GM12878 (cell line): Measurements from ENCODE around the gene NR2F1-AS1. TPM values are rescaled to one million over a fixed set of nuclear protein-coding genes. Genes with fewer than 3 reads are reported as not detected.

Experiments
- ATAC-seq: fragments of 200-7000 bp; cut with Tn5 transposase; 3 replicates; pipeline ENCODE4 v1.9.1; 2020; ENCODE audit warnings: mild to moderate bottlenecking, moderate library complexity
- BruUV-seq: library from RNA; stranded (reverse); fragments of 400-500 nt; replicated peaks from 2 replicates; lab custom pipeline; 2021; lab: Mats Ljungman, UMichigan
- CTCF ChIA-PET: fragments of 300-600 bp; sonication (Branson Sonifier 250); formaldehyde crosslinking; extraction: SDS; loops from one replicate; lab custom pipeline; 2021; ENCODE audit warnings: inconsistent platforms; lab: Yijun Ruan, JAX
- POLR2A ChIA-PET: fragments of 350-600 bp; formaldehyde crosslinking; extraction: SDS; loops from one replicate; lab custom pipeline; 2021; ENCODE audit warnings: inconsistent platforms; lab: Charles Lee
- RAD21 ChIA-PET: fragments of 300-600 bp; sonication (Branson Sonifier 250); formaldehyde crosslinking; loops from one replicate; lab custom pipeline; 2023; ENCODE audit warnings: antibody characterized with exemption; ENCODE audit not compliant: unreplicated experiment; lab: Charles Lee
- SMC1A ChIA-PET: fragments of 300-600 bp; sonication (Branson Sonifier 250); formaldehyde crosslinking; loops from one replicate; lab custom pipeline; 2023; ENCODE audit not compliant: unreplicated experiment, uncharacterized antibody; lab: Charles Lee
- DNase-seq: peaks from one replicate; pipeline ENCODE4 v3.0.0-alpha.2; 2011; ENCODE audit warnings: low read depth, low spot score
- FAIRE-seq: peaks from 3 replicates; lab custom pipeline; 2011; peaks lifted over from hg19 to GRCh38; lab: Jason Lieb, UNC
- H2AFZ ChIP-seq: 2 replicates; pipeline ENCODE4 v1.6.0; 2011; ENCODE audit warnings: low read depth, low read length, control low read depth; ENCODE audit not compliant: control insufficient read depth
- H3K27ac ChIP-seq: 2 replicates; pipeline ENCODE4 v1.5.1; 2011; ENCODE audit warnings: control low read depth; ENCODE audit not compliant: control insufficient read depth, insufficient read depth
- H3K27me3 ChIP-seq, 2 experiments: replicated peaks in 1 of 2; 2 replicates each; pipeline versions ENCODE4 v1.6.0 to v1.6.1; 2011; ENCODE audit warnings: low read length in 1 of 2; ENCODE audit not compliant: control insufficient read depth in 2 of 2, insufficient read depth in 2 of 2
- H3K36me3 ChIP-seq, 2 experiments: 2 replicates each; pipeline ENCODE4 v1.5.1; 2011; ENCODE audit warnings: low read length in 1 of 2; ENCODE audit not compliant: control insufficient read depth in 2 of 2, insufficient read depth in 2 of 2
- H3K4me1 ChIP-seq: 2 replicates; pipeline ENCODE4 v1.6.1; 2011; ENCODE audit warnings: mild to moderate bottlenecking, low read length, moderate library complexity, mixed read lengths; ENCODE audit not compliant: control insufficient read depth, insufficient read depth
- H3K4me2 ChIP-seq: 2 replicates; pipeline ENCODE4 v1.6.0; 2011; ENCODE audit warnings: control low read depth; ENCODE audit not compliant: control insufficient read depth, insufficient read depth
- H3K4me3 ChIP-seq: fragments of 200-600 bp; sonication (generic); 2 replicates; pipeline ENCODE4 v1.5.1; 2016
- H3K79me2 ChIP-seq: 2 replicates; pipeline ENCODE4 v1.6.0; 2011; ENCODE audit warnings: low read length; ENCODE audit not compliant: control insufficient read depth, insufficient read depth
- H3K9ac ChIP-seq: 2 replicates; pipeline ENCODE4 v1.8.0; 2011; ENCODE audit warnings: low read length, control low read depth, mixed read lengths; ENCODE audit not compliant: control insufficient read depth, insufficient read depth
- H3K9me3 ChIP-seq: replicated peaks from 3 replicates; pipeline ENCODE4 v1.5.1; 2011; ENCODE audit warnings: mild to moderate bottlenecking, low read length; ENCODE audit not compliant: control insufficient read depth, insufficient read depth
- H4K20me1 ChIP-seq: 2 replicates; pipeline ENCODE4 v1.6.0; 2011; ENCODE audit not compliant: control insufficient read depth, insufficient read depth
- ATF2 ChIP-seq: IDR thresholded peaks from 2 replicates; pipeline ENCODE4 v1.6.1; 2012; ENCODE audit warnings: low read length, inconsistent platforms
- EZH2 ChIP-seq: IDR thresholded peaks from 2 replicates; pipeline ENCODE4 v1.6.1; 2012; ENCODE audit warnings: low read depth, mild to moderate bottlenecking, control low read depth, inconsistent platforms, low read length, borderline replicate concordance; ENCODE audit not compliant: control insufficient read depth
- NR2C1 ChIP-seq: fragments of 450-650 bp; IDR thresholded peaks from 2 replicates; pipeline ENCODE4 v1.6.1; 2017; ENCODE audit warnings: antibody characterized with exemption, mild to moderate bottlenecking, moderate library complexity
- RFX5 ChIP-seq: IDR thresholded peaks from 2 replicates; pipeline ENCODE4 v1.6.1; 2011; ENCODE audit warnings: low read depth, low read length, improper control_type of control experiment
- ZNF592 ChIP-seq: fragments of 450-650 bp; IDR thresholded peaks from 2 replicates; pipeline ENCODE4 v1.6.1; 2017; ENCODE audit warnings: mild to moderate bottlenecking, moderate library complexity
- WGBS: methylation state at CpG from one replicate; pipeline ENCODE4 v1.1.6; 2016; ENCODE audit warnings: low lambda C conversion rate; ENCODE audit not compliant: insufficient replicate concordance, insufficient coverage; ENCODE audit errors: missing lambda C conversion rate; 5-methylcytosine and 5-hydroxymethylcytosine counted together
- in situ Hi-C: fragments of 300-500 bp; cut with MboI; formaldehyde crosslinking; loops from 9 replicates; pipeline ENCODE4 v1.14.3; 2018; ENCODE audit warnings: mixed read lengths
- intact Hi-C: fragments of 100-400 bp; cut with micrococcal nuclease; formaldehyde crosslinking; loops from one replicate; pipeline ENCODE4 v1.14.2; 2022; ENCODE audit not compliant: unreplicated experiment
- polyA plus RNA-seq, 11 experiments: library from polyadenylated mRNA; depleted of rRNA in 4 of 11; unstranded in 6 of 11; stranded (reverse) in 5 of 11; fragments of >200 nt; fragmentation: Nextera tagmentation in 4 of 11; fragmentation: Illumina TruSeq in 1 of 11; extraction: Ambion mirVana in 4 of 11; extraction: Trizol in 1 of 11; gene quantifications; 1 replicate in 1 of 11; 2 replicates in 10 of 11; pipeline versions ENCODE4 v1.2.1 to v1.2.3, GENCODE V29; 2011 to 2016; ENCODE audit warnings: inconsistent platforms in 2 of 11, missing spikeins in 2 of 11, low read depth in 1 of 11
- total RNA-seq, 4 experiments: library from RNA; depleted of rRNA in 3 of 4; stranded (reverse); fragments of >200 nt in 3 of 4; fragmentation: Illumina TruSeq in 1 of 4; extraction: Trizol in 1 of 4; gene quantifications; 2 replicates each; pipeline versions ENCODE4 v1.2.1 to v1.2.3, GENCODE V29; 2013 to 2021

The NR2F1-AS1 gene
- total and polyA plus RNA-seq, 10 of the 15 experiments (the other 5 are each of a cell fraction or from before 2014, with no cell fraction given) = 0.11 to 0.85 (median 0.27) TPM

GRCh38 chr5:93602241-93603077, 21.4 kb upstream of the NR2F1-AS1 start:
- CTCF ChIA-PET = interaction anchor here (0.9 to 1.4 kb wide), 4 partner anchors 20 to 199 kb away, joined by 3 to 6 read pairs (median 4); partner anchors contain the start of gene NR2F1
- Histone ChIP-seq H3K9ac (no peak overlapping the region), H3K9me3 (no peaks in the 10 kb centered on the region), H3K4me2 (no peak overlapping the region), H3K27me3 (peaks cover 9 to 26% of the 10 kb centered on the region in 2 experiments), H4K20me1 (no peaks in the 10 kb centered on the region), H2AFZ (no peak overlapping the region), H3K36me3 (no peaks in the 10 kb centered on the region), H3K4me1 (0 out of 2 replicates have a peak, but pooled peaks cover 1% of the 10 kb centered on the region), H3K27ac (no peak overlapping the region), H3K4me3 (no peak overlapping the region), H3K79me2 (no peaks in the 10 kb centered on the region)
- POLR2A ChIA-PET = no interaction called here
- in situ Hi-C loops = no loop called here
- no peak for FAIRE-seq
- SMC1A ChIA-PET = interaction anchor here (0.7 to 1.2 kb wide), 3 partner anchors 10 to 199 kb away, joined by 3 to 5 read pairs (median 3); no protein-coding TSS in a partner anchor
- BruUV-seq = no TSS peak
- no peak for DNase-seq
- TF ChIP-seq NR2C1 (no peak), EZH2 (0 out of 2 replicates have a peak, but pooled peaks have one; percentile 2), ATF2 (no peak), RFX5 (no peak), ZNF592 (no peak)
- no peak for ATAC-seq
- WGBS = 51% methylated on average over 39 of the region's 39 CpGs
- intact Hi-C loops = no loop called here
- RAD21 ChIA-PET = no interaction called here
